GM23248 (cell line): ENCODE measurements around the gene SLX4IP.

Experiments
- EZH2 ChIP-seq: fragments of 200-600 bp; sonication (generic); IDR thresholded peaks from 2 replicates; pipeline ENCODE4 v1.6.1; 2018; ENCODE audit warnings: antibody characterized with exemption, mild to moderate bottlenecking; ENCODE audit not compliant: insufficient read depth, poor library complexity, severe bottlenecking
- EZH2phosphoT487 ChIP-seq: fragments of 200-600 bp; sonication (generic); IDR thresholded peaks from 2 replicates; pipeline ENCODE4 v1.6.1; 2018; ENCODE audit warnings: antibody characterized with exemption, moderate library complexity, mild to moderate bottlenecking, low read depth; ENCODE audit not compliant: insufficient read depth

- TF ChIP-seq EZH2 (no peak), EZH2phosphoT487 (no peak)
Observed at GRCh38 chr20:10676518-10676917, 241.4 kb downstream of the SLX4IP start.
